Calu3 (cell line): Measurements from ENCODE around the gene RD3L. TPM values are rescaled to one million over a fixed set of nuclear protein-coding genes. Genes with fewer than 3 reads are reported as not detected.

Source experiments
- BruUV-seq: library from RNA; stranded (reverse); fragments of 400-500 nt; replicated peaks from 2 replicates; lab custom pipeline; 2021; lab: Mats Ljungman, UMichigan
- CTCF ChIA-PET: fragments of 300-600 bp; sonication (Branson Sonifier 250); formaldehyde crosslinking; loops from one replicate; lab custom pipeline; 2022; ENCODE audit warnings: antibody characterized with exemption; lab: Charles Lee
- DNase-seq: peaks from one replicate; pipeline ENCODE4 v3.0.0; 2022
- H3K27ac Mint-ChIP-seq: one replicate; pipeline ENCODE4 v1.8.0; 2022; ENCODE audit warnings: mixed read lengths; ENCODE audit not compliant: unreplicated experiment
- H3K27me3 Mint-ChIP-seq: one replicate; pipeline ENCODE4 v1.8.0; 2022; ENCODE audit warnings: mixed read lengths; ENCODE audit not compliant: unreplicated experiment
- H3K36me3 Mint-ChIP-seq: one replicate; pipeline ENCODE4 v1.8.0; 2022; ENCODE audit warnings: mild to moderate bottlenecking, moderate library complexity, mixed read lengths; ENCODE audit not compliant: insufficient read depth, unreplicated experiment
- H3K4me1 Mint-ChIP-seq: one replicate; pipeline ENCODE4 v1.8.0; 2022; ENCODE audit warnings: mild to moderate bottlenecking, low read depth, mixed read lengths; ENCODE audit not compliant: unreplicated experiment
- H3K4me3 Mint-ChIP-seq: one replicate; pipeline ENCODE4 v1.8.0; 2022; ENCODE audit warnings: mild to moderate bottlenecking, low read depth, moderate library complexity, mixed read lengths; ENCODE audit not compliant: unreplicated experiment
- H3K9me3 Mint-ChIP-seq: one replicate; pipeline ENCODE4 v1.8.0; 2022; ENCODE audit warnings: low read depth, mixed read lengths; ENCODE audit not compliant: unreplicated experiment
- intact Hi-C: fragments of 100-400 bp; cut with micrococcal nuclease; formaldehyde crosslinking; loops from one replicate; pipeline ENCODE4 v1.10.0; 2022; ENCODE audit not compliant: unreplicated experiment
- total RNA-seq: library from RNA; stranded (reverse); gene quantifications from 2 replicates; pipeline ENCODE4 v1.2.3, GENCODE V29; 2022
- TF ChIP-seq, protein P1 (sequence below): fragments of 200-600 bp; IDR thresholded peaks from one replicate; pipeline ENCODE4 v1.8.0; 2022; ENCODE audit warnings: antibody characterized with exemption; ENCODE audit not compliant: unreplicated experiment

RD3L gene
- total RNA-seq, 1 experiment from 2014 or later = not detected

DNA sequence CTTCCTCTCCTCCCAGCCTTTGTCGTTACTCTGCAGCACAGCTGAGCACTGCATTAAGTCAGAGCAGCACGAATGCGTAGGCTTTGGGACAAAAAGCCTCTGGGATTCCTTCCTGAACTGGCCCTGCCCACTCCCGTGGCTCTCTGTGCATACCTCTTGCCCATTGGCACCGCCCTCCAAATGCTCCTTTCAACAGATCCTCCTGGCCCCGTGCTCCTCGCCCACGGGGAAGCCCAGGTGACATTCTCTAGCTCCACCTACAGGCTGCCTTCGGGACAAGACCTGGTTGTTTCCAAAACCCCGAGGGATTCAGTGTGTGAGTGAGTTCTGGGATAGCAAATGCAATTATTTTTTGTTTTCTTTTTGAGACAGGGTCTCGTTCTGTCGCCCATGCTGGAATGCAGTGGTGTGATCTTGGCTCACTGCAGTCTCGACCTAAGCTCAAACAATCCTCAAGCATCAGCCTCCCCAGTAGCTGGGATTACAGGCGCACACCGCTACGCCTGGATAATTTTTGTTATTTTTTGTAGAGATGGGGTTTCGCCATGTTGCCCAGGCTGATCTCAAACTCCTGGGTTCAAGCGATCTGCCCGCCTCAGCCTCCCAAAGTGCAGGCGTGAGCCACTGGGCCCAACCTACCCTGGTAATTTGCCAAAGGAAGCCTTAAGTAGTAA, 31.9 kb downstream of the RD3L start:
- no peak overlapping the region for H3K27ac Mint-ChIP-seq

DNA sequence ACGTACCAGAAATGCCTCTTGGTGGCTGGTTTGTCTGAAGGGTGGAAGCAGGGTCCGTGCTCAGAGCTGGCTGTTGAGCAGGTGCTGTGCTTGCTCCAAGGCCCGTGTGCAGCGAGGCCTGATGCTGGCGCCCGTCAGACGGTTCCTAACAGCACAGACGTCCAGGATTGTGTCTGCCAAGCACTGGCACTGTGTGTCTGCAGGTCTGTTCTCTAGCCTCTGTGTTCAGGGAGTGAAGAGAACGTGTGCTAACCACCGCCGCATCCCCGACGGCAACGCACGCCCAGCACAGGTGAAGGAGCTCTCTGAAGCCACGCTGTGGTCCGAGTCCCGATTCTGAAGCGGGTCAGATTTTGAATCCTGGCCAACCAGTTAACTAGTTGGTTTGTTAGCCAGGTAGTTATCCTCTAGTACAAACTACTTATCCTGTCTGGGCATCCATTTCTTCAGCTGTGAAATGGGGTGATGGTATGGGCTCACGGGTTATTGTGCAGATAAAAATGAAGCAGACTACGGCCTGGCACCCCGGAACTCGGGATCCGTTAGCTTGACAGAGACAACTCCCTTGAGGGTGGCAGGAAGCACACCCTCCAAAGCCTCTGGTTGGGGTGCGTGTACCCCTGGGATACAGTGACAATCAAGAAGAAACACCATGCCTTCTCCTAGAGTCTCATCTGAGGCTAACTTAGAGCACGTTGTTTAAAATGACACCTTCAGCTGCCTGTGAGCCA, 32.6 kb downstream of the RD3L start:
- H3K36me3 Mint-ChIP-seq = peaks cover 7% of the 10 kb centered on the region
- H3K27me3 Mint-ChIP-seq = no peaks in the 10 kb centered on the region
- CTCF ChIA-PET = interaction anchor here (0.6 to 1.7 kb wide), 9 partner anchors 10 to 1836 kb away, joined by 3 to 23 read pairs (median 4); no protein-coding TSS in a partner anchor
- peak overlapping the region; percentile 20 for H3K4me3 Mint-ChIP-seq
- intact Hi-C loops = loop anchor here (1.0 kb wide), 2 partner anchors 84 to 101 kb away; no protein-coding TSS in a partner anchor
- BruUV-seq = no TSS peak
- no peak overlapping the region for H3K27ac Mint-ChIP-seq
- H3K4me1 Mint-ChIP-seq = peaks cover 9% of the 10 kb centered on the region
- no peak for DNase-seq
- no peaks in the 10 kb centered on the region for H3K9me3 Mint-ChIP-seq
- TF ChIP-seq, protein P1, sequence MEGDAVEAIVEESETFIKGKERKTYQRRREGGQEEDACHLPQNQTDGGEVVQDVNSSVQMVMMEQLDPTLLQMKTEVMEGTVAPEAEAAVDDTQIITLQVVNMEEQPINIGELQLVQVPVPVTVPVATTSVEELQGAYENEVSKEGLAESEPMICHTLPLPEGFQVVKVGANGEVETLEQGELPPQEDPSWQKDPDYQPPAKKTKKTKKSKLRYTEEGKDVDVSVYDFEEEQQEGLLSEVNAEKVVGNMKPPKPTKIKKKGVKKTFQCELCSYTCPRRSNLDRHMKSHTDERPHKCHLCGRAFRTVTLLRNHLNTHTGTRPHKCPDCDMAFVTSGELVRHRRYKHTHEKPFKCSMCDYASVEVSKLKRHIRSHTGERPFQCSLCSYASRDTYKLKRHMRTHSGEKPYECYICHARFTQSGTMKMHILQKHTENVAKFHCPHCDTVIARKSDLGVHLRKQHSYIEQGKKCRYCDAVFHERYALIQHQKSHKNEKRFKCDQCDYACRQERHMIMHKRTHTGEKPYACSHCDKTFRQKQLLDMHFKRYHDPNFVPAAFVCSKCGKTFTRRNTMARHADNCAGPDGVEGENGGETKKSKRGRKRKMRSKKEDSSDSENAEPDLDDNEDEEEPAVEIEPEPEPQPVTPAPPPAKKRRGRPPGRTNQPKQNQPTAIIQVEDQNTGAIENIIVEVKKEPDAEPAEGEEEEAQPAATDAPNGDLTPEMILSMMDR = no peak

More for the DNA sequence above, 31.9 kb downstream of the RD3L start:
- intact Hi-C loops = loop anchor here (1.0 kb wide), 2 partner anchors 85 to 102 kb away; no protein-coding TSS in a partner anchor
- Mint-ChIP-seq H3K4me1 (peaks cover 9% of the 10 kb centered on the region), H3K9me3 (no peaks in the 10 kb centered on the region), H3K4me3 (peak overlapping the region; percentile 20), H3K36me3 (peaks cover 12% of the 10 kb centered on the region), H3K27me3 (no peaks in the 10 kb centered on the region)
- no TSS peak for BruUV-seq
- DNase-seq = peak; percentile 92
- TF ChIP-seq, protein P1 = peak; percentile 80
- CTCF ChIA-PET = interaction anchor here (0.6 to 1.8 kb wide), 11 partner anchors 9 to 1836 kb away, joined by 3 to 23 read pairs (median 4); a partner anchor contains a TSS

DNA sequence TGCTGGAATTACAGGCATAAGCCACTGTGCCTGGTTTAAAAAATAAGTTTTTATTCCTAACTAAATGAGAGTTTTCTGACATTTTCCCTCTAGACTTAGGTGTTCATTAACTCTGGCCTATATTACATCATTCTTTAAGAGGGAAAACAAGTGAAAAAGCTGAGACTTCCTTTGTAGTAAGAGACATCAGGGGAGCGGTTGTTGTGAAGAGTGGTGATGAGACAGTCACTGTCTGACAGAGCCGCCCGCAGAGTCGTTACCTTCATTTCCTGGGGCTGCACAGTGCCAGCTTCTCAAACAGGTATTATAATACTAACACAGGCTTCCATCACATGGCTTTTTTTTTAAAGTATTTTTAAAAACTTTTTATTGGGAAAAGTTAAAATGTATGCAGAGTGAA, 33.7 kb downstream of the RD3L start:
- CTCF ChIA-PET = no interaction called here
- Mint-ChIP-seq H3K27me3 (no peaks in the 10 kb centered on the region), H3K9me3 (no peaks in the 10 kb centered on the region), H3K36me3 (peaks cover 6% of the 10 kb centered on the region), H3K4me3 (no peak overlapping the region), H3K4me1 (peaks cover 9% of the 10 kb centered on the region), H3K27ac (no peak overlapping the region)
- no peak for DNase-seq
- BruUV-seq = no TSS peak
- intact Hi-C loops = no loop called here
- TF ChIP-seq, protein P1 = no peak

DNA sequence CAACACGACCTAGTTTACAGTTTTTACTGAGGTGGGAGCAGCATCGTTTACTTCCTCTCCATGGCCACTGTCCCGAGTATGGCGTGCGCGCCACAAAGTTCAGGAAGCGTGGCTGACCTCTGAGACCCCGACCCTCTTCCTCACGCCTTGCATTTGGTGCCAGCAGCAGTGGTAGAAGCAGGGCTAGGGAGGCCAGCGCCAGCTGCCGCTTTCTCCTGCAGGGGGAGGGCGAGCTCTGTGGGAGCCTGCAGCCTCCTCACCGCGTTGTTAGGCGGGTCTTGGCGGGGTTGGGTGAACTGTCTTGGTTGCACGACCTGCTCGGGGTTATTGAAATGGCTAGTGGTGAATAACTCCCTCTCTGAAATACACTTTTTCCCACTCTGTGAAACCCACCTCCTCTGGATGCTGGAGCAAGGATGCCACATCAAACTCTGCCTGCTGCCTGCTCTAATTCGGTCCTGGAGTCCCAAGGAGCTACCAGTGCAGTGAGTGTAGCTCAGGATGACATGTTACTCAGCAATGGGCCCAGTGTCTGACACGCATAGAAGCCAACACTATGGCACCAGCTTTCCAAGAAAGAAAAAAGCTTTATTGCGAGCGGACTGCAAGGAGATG, 36.4 kb downstream of the RD3L start:
- no TSS peak for BruUV-seq
- Mint-ChIP-seq H3K4me1 (peaks cover 9% of the 10 kb centered on the region), H3K4me3 (no peak overlapping the region), H3K9me3 (no peaks in the 10 kb centered on the region), H3K36me3 (peaks cover 6% of the 10 kb centered on the region), H3K27ac (no peak overlapping the region), H3K27me3 (no peaks in the 10 kb centered on the region)
- no peak for DNase-seq
- TF ChIP-seq, protein P1 = no peak
- intact Hi-C loops = no loop called here
- CTCF ChIA-PET = interaction anchor here (0.5 to 0.6 kb wide), 2 partner anchors 321 to 1568 kb away, joined by 3 read pairs; no protein-coding TSS in a partner anchor
